ENCODE measurements around the gene PRKCSH.
"Not testable (repeated sequence)": the region's sequence is repeated elsewhere in the genome, so short reads cannot be mapped to it uniquely, and the experiment has no call there.

PRKCSH gene

DNA sequence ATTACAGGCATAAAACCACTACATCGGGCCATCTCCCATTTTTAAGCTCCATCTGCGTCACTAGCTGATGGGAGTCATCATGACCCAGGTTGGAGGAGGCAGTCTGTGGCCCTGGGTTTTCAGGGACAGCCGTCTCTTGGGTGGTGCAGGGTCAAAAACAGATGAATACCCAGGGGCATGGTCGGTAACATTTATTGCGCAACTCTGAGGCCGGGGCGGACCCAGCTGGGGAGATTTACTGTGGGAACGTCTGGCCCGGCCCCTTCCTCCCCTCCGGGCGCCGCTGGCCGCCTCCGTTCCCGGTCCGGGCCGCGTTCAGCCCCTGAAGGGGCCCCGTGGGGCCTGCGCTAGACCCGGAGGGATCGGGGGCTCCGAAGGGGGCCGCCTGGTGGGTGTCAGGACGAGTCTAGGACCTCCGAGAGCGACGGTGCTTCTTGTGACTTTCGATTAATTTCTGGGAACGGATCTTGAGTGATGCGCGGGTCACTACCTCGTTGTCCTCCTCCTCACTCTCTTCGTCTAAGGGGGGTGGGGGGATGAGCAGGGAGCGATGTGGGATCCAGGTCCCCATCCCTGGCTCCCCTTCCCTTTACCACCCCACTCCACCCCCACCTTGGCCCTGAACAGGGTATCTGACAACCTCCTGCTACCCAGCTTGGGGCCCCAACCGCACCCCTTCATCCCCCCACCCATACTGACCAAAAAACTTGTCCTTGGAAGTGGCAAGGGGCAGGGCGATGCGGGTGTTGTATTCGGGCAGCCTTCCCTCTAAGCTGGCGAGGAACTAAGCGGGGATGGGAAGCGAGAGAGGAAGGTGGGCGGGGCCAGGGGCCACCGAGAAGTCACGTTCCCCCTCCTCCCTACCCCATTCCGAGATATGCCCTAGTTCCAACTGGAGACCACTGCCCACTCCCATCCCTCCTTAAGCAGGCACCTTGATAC lies 14.7 kb upstream of the PRKCSH start:
- DNase-seq, result no peak

DNA sequence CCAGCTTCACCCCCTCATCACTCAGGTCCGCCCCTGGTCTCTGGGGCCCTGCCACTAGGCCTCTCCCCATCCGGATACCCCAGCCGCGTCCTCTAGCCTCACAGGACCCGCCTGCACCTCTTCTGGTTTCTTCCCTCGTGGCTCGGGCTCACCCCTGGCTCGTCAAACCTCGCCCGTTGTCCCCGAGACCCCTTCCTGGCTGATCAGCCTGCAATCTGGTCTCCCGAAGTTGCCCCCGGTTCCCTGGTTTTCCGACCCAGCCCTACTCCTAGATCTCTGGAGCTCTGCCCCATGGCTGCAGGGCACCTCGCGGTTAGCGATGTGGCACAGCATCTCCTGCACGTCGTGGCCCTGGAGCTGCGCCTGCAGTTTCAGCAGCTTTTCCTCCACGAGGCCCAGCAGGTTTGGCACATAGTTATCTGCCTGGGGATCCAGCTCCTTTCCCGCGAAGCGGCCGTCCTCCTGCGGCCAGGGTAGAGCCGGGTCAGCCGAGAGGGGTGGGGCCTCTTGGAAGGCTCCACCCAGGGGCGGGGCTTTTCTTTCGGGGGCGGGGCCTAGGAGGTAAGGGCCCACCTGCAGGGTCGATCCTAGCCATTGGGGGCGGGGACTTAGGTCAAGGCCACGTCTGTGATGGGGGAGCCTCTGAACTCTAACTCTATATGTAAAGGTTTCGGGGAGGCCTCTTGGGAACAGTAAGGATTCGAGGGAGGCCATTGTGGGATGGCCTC lies 13.9 kb upstream of the PRKCSH start:
- no peak for DNase-seq

DNA sequence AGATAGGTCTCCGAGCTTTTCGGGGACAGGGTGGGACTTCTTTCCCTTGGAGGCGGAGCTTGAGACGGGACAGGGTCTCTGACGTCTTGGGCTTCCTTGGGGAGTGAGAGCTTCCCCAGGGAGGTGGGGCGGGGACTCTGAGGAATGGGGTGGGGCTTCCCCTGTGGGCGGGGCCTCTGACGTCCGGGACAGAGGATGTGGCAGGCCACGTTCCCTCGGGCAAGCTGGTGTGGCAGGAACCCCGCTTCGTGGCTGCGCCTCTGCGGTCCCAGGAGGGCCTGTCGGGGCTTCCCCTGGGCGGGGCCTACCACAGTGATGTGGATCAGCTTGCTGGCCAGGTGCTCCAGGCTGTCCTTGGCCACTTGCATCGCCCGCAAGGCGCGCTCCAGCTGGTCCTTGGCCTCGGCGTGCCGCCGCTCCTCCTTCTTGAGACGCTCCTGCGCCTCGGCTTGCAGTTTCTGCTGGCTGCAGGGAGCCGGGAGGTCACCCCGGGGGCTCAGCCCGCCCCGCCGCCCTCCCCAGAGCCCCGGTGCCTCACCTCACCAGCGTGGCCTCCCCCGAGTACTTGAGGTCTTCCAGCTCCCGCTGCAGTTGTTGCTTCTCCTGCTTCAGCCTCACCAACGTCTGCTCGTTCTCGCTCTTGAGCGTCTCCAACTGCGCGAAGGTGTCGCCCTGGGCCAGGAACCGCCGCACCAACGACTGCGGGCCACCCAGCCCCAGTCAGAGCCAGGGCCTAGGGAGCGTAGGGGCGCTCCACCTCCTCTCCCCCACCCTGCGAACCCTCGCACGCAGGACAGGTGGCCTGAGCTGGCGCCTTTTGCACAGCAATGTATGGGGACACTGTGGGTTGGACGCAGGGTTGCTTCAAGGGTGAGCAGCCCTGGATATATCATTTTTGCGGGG lies 13.0 kb upstream of the PRKCSH start:
- no peak for DNase-seq

DNA sequence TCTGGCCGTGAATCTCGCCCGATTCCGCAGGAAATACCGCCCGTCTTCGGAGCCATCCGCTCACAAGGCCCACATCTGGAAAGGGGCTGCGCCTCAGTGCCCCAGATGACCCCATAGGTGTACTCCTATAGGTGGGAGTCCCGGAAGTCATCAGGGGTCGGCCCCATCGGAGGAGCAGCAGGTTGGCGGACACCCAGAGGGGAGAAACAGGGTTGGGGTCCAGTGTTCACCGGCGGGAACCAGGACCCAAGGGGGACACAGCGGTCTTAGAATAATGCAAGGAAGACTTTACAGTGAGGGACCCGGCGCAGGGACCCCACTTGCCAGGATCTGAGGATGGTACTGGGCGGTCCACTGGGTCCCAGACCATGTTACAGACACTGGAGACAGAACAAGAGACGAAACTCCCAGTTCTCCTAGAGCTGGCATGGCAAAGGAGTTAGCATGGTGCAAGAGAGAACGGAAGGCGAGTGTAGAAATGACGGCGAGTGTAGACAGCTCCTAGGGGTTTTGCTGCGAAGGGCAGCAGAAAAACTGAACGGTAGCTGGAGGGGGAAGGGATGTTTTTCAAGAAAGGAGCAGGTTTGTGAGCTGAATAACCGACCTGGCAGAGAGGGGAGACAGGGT lies 12.2 kb upstream of the PRKCSH start:
- DNase-seq, result no peak

DNA sequence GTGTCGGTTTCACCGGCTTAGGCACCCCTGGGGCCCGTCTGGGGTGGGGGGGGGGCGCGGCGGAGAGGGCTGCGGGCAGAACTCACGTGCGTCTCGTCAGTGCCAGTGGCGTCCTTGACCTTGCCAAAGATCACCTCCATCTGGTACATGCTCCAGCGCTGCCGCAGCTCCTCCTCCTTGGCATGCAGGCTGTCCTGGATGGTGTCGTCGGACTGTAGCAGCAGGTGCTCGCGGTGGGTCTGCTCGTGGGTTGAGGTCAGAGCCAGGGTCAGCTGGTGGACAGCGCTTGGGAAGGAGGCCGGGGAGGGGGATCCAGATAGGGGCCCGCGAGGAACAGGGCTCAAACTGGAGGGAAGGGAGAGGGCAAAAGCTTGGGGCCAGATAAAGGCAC lies 11.6 kb upstream of the PRKCSH start:
- DNase-seq, result no peak

DNA sequence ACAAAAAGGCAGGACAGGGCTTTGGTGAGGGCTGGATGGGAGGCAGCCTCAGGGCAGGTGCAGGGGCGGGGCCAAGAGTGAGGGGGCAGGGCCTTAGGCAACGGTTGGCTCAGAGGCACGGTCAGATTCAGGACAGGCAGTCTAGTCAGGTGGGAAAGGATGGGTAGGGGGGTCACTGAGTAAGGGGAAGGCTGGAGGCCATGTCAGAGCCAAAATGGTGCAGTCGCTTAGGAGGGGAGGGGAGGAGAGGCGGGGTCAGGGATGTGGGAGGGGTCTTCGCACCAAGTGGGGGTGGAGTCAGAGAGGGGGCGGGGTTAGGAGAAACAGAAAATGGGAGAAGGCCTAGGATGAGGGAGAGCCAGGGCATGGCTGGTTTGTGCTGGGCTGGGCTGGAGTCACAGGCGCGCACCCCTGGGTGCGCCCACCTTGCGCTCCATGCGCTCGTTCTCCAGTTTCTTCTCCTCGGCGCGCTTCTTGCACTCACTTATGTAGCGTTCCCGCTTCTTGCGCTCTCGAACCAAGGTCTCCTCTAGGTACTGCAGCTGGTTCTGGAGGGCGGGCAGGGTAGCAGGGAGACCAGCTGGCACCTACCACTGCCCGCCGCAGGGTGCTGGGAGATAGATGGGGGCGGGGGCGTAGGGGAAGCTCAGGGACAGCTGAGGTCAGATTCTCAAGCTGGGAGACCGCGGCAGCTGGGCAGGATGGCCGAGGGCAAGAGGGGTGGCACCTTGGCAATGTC lies 9.5 kb upstream of the PRKCSH start:
- DNase-seq, result no peak

DNA sequence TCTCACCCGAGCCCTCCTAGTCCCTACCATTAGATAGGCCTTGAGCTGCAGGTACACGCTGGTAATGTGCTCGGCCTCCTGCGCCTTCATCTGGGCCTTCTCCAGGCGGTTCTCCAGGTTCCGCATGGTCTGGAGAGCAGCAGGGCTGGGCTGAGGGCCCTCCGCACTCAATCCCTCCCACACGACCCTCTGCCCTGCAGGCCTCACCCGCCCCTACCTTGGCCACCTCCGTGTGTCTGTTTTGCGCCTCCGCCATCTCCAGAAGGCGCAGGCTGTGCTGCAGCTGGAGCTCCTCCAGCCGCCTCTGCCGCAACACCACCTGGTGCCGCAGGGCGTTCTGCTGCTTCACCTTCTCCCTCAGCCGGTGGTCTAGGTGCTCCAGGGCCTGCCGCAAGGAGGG lies 8.8 kb upstream of the PRKCSH start:
- no peak for DNase-seq

DNA sequence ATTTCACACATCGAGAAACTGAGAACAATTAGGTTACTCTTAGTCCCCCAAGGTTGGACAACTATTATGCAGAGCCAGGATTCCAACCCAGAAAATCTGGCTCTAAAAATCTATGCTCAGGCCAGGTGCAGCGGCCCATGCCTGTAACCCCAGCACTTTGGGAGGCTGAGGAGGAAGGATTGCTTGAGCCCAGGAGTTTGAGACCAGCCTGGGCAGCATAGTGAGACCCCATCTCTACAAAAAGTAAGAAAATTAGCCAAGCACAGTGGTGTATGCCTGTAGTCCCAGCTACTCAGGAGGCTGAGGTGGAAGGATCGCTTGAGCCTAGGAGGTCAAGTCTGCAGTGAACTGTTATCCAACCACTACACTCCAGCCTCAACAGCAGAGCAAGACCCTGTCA lies 1.9 kb upstream of the PRKCSH start:
- not testable (repeated sequence) for DNase-seq

DNA sequence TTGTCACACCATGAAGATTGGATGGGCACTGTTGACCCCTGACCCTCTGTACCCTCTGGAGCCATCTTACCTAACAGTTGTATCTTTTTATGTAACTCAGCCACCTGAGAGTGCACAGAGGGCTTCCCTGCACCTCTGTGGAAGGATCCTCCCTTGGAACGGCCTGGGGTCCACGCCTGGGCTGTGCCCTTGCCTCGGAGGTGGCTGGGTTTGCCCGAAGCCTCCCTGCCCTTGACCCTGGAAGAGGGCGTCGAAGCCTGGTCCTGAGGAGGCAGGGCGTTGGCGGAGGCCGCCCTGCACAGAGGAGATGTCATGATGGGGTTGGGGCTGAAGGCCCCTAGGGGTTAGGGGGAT lies 755 bp upstream of the PRKCSH start:
- DNase-seq, result no peak

DNA sequence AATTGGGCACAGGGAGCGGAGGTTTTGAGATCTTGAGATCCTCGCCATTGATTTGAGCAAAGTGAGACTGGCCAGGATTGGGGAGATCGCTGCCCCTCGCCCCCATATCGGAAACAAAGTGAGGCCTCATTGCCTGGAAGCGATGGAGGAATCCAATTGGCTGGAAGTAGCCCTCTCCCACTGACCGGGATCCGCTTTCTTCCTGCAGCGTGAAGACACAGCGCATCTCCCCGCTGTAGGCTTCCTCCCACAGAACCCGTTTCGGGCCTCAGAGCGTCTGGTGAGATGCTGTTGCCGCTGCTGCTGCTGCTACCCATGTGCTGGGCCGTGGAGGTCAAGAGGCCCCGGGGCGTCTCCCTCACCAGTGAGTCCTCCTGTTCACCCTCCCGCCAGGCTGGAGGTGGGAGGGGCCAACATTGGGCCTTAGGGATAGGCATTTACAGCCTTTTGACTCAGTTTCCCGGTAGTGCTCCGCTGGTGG lies 438 bp downstream of the PRKCSH start:
- DNase-seq, result no peak

DNA sequence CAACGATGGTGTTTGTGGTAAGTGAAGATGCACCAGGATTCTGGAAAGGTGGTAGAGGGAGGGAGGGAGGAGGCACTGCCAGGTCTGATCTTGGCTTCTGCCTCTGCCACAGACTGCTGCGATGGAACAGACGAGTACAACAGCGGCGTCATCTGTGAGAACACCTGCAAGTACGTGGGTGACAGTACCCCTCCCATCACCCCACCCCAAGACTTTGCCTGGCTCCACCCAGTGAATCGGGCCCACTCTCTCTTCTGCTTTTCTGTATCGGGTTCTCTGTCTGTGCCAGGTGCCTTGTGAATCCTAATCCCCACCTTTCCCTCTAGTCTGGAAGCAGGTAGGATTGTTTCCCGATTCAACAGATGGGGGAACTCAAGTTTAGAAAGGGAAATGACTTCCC lies 2.5 kb downstream of the PRKCSH start:
- no peak for DNase-seq

DNA sequence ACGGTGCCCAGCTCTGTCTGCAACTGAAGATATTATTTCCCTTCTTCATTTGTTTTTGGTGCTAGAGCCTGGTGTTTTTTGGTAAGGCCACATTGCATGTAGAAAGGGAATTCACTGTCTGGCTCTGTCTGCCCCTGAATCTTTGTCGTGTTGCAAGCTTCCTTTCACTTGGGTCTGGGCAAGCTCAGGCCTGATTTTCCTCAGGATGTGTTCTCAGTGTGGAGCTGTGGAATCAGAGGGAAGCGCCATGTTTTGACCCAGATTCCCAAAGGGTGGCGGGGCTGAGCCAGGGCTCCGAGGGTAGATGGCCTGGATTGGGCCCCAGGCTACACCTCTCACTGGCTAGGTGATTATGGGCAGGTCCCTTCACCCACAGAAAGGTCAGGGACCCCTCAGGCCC lies 8.6 kb downstream of the PRKCSH start:
- DNase-seq, result no peak

DNA sequence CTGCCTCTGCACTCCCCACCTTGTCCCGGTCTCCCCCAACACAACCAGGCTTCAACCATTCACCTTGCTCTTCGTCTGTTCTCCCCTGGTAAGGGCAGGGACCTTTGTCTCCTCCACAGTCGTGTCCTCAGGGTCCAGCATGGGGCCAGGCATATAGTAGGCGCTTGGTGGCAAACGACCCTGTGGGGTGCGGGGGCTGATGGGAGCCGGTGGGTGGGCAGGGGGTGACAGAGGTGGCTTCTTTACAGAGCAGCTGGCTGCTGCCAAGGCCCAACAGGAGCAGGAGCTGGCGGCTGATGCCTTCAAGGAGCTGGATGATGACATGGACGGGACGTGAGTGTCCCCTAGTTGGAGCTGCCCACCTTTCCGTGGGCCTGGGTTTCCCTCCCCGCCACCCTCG lies 9.7 kb downstream of the PRKCSH start:
- DNase-seq, result no peak

DNA sequence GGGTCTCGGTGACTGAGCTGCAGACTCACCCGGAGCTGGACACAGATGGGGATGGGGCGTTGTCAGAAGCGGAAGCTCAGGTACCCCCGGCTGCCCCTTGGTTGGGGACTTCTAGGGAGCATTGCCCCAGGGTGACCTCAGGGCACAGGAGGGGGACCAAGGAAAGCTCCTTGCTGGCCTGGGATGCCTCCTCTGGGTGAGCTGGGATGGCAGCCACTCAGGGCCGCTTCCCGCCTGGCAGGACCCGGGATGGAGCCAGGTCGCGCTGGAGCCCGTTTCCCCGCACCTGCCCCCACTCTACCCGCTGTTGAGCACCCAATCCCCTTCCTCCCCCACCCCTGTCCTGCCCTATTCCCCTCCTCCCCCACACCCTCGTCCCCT lies 10.8 kb downstream of the PRKCSH start:
- no peak for DNase-seq

DNA sequence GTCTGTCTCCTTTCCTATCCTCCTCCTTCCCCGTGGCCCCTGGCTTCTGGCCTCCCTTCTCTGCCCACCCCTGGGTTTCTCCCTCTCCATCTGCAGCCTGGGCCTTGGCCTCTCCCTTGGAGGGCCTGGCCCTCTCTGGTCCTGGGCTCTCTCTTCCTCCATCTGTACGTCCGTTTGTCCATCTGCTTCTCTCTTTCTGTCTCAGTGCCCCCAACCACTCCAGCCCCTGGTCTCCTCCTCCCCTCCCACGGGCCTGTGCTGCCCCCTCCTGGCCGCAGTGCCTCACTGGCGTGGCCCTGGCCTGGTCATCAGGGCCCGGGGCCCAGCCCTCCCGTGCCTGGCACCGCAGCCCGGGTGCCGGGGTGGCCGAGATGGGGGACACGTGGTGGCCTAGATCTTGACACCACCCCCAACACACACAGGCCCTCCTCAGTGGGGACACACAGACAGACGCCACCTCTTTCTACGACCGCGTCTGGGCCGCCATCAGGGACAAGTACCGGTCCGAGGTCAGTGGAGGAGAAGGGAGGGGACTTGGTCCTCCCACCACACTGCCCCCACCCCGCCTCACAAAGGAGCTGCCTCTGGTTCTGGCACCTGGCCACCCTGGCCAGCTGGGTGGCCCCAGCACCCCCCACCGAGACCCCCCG lies 11.3 kb downstream of the PRKCSH start:
- DNase-seq, result no peak

DNA sequence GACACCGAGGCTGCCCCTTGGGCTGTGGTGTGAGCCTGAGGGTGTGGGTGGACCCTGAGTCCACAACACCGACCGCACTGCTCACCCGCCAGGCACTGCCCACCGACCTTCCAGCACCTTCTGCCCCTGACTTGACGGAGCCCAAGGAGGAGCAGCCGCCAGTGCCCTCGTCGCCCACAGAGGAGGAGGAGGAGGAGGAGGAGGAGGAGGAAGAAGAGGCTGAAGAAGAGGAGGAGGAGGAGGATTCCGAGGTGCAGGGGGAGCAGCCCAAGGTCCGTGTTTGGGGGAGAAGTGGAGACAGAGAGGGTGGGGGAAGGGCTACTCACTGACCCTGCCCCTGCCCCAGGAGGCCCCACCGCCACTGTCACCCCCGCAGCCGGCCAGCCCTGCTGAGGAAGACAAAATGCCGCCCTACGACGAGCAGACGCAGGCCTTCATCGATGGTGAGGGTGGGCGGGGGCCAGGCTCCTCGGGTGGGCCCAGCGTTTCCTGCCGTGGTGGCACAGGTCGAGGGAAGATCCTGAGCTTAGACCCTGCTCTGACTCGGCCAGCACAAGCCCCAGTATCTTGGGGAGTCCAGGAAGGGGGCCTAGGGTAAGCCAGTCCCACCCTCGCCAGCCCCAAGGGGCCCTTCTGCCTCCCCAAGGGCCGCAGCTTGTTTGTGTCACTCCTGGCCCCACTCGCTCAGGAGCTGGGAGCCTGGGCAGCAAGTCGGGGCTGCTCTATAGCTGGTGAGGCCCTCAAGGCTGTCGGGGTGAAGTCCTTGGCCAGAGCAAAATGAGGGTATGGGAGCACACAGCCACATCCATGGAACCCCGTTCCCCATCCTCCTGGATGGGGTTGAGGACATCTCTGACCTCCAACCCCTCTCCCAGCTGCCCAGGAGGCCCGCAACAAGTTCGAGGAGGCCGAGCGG lies 12.2 kb downstream of the PRKCSH start:
- DNase-seq, result no peak

DNA sequence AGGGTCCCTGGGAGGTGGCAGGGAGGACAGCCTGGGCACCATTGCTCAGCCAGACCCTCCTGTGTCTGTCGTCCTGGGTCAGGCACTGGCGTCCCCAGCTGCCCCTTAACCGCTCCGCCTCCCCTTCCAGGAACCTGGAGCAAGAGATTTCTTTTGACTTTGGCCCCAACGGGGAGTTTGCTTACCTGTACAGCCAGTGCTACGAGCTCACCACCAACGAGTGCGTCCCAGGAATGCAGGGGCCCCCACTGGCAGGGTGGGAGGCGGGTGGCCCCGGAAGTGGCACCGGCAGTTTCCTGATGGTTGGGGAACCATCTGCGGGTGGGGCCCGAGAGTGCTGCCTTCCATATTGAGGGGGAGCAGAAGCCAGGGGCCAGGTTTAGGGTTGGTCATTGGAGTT lies 13.0 kb downstream of the PRKCSH start:
- no peak for DNase-seq

DNA sequence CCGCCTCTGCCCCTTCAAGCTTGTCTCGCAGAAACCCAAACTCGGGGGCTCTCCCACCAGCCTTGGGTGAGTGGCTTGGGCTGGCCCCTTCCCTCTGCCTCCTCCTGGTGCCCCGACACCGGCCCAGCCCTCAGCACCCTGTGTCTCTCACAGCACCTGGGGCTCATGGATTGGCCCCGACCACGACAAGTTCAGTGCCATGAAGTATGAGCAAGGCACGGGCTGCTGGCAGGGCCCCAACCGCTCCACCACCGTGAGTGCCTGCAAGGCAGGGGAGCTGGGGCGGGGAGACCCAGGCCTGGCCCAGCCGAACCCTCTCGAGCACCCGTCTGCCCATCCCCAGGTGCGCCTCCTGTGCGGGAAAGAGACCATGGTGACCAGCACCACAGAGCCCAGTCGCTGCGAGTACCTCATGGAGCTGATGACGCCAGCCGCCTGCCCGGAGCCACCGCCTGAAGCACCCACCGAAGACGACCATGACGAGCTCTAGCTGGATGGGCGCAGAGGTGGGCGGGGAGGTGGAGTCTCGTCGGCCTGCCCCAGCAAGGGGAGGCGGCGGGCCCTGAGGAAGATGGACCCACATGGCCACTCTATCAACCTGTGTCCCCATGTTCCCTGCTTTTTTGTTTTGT lies 13.6 kb downstream of the PRKCSH start:
- DNase-seq, result no peak

DNA sequence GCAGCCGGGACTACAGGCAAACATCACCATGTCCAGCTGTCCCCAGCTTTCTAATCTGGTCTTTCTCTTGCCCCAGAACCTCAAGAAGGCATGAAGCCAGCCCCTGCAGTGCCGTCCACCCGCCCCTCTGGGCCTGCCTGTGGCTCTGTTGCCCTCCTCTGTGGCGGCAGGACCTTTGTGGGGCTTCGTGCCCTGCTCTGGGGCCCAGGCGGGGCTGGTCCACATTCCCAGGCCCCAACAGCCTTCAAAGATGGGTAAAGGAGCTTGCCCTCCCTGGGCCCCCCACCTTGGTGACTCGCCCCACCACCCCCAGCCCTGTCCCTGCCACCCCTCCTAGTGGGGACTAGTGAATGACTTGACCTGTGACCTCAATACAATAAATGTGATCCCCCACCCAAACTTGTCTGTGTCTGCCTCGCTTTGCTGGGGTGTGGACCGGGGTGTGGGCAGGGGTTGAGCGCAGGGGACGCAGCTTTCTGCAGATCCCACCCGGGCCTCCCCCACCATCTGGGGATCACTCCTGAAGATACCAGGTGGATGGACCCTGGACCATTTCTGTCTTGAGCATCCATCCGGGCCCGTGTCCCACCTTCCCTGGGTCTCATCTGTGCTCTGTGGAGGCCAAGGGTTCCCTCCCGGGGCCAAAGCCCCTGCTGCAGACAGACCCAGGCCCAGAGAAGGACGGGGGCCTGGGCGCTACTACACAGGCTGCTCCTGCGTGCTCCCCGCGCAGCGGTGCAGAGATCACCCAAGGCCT lies 15.3 kb downstream of the PRKCSH start:
- no peak for DNase-seq
